GM12878 (cell line): ENCODE results near the gene MYL3. TPM values are rescaled to one million over a fixed set of nuclear protein-coding genes. Genes with fewer than 3 reads are reported as not detected.

ENCODE experiments used
- ATAC-seq: fragments of 200-7000 bp; cut with Tn5 transposase; 3 replicates; pipeline ENCODE4 v1.9.1; 2020; ENCODE audit warnings: mild to moderate bottlenecking, moderate library complexity
- BruUV-seq: library from RNA; stranded (reverse); fragments of 400-500 nt; replicated peaks from 2 replicates; lab custom pipeline; 2021; lab: Mats Ljungman, UMichigan
- CTCF ChIA-PET: fragments of 300-600 bp; sonication (Branson Sonifier 250); formaldehyde crosslinking; extraction: SDS; loops from one replicate; lab custom pipeline; 2021; ENCODE audit warnings: inconsistent platforms; lab: Yijun Ruan, JAX
- POLR2A ChIA-PET: fragments of 350-600 bp; formaldehyde crosslinking; extraction: SDS; loops from one replicate; lab custom pipeline; 2021; ENCODE audit warnings: inconsistent platforms; lab: Charles Lee
- RAD21 ChIA-PET: fragments of 300-600 bp; sonication (Branson Sonifier 250); formaldehyde crosslinking; loops from one replicate; lab custom pipeline; 2023; ENCODE audit warnings: antibody characterized with exemption; ENCODE audit not compliant: unreplicated experiment; lab: Charles Lee
- SMC1A ChIA-PET: fragments of 300-600 bp; sonication (Branson Sonifier 250); formaldehyde crosslinking; loops from one replicate; lab custom pipeline; 2023; ENCODE audit not compliant: unreplicated experiment, uncharacterized antibody; lab: Charles Lee
- DNase-seq: peaks from one replicate; pipeline ENCODE4 v3.0.0-alpha.2; 2011; ENCODE audit warnings: low read depth, low spot score
- FAIRE-seq: peaks from 3 replicates; lab custom pipeline; 2011; peaks lifted over from hg19 to GRCh38; lab: Jason Lieb, UNC
- H2AFZ ChIP-seq: 2 replicates; pipeline ENCODE4 v1.6.0; 2011; ENCODE audit warnings: low read depth, low read length, control low read depth; ENCODE audit not compliant: control insufficient read depth
- H3K27ac ChIP-seq: 2 replicates; pipeline ENCODE4 v1.5.1; 2011; ENCODE audit warnings: control low read depth; ENCODE audit not compliant: control insufficient read depth, insufficient read depth
- H3K27me3 ChIP-seq, 2 experiments: replicated peaks in 1 of 2; 2 replicates each; pipeline versions ENCODE4 v1.6.0 to v1.6.1; 2011; ENCODE audit warnings: low read length in 1 of 2; ENCODE audit not compliant: control insufficient read depth in 2 of 2, insufficient read depth in 2 of 2
- H3K36me3 ChIP-seq, 2 experiments: 2 replicates each; pipeline ENCODE4 v1.5.1; 2011; ENCODE audit warnings: low read length in 1 of 2; ENCODE audit not compliant: control insufficient read depth in 2 of 2, insufficient read depth in 2 of 2
- H3K4me1 ChIP-seq: 2 replicates; pipeline ENCODE4 v1.6.1; 2011; ENCODE audit warnings: mild to moderate bottlenecking, low read length, moderate library complexity, mixed read lengths; ENCODE audit not compliant: control insufficient read depth, insufficient read depth
- H3K4me2 ChIP-seq: 2 replicates; pipeline ENCODE4 v1.6.0; 2011; ENCODE audit warnings: control low read depth; ENCODE audit not compliant: control insufficient read depth, insufficient read depth
- H3K4me3 ChIP-seq: fragments of 200-600 bp; sonication (generic); 2 replicates; pipeline ENCODE4 v1.5.1; 2016
- H3K79me2 ChIP-seq: 2 replicates; pipeline ENCODE4 v1.6.0; 2011; ENCODE audit warnings: low read length; ENCODE audit not compliant: control insufficient read depth, insufficient read depth
- H3K9ac ChIP-seq: 2 replicates; pipeline ENCODE4 v1.8.0; 2011; ENCODE audit warnings: low read length, control low read depth, mixed read lengths; ENCODE audit not compliant: control insufficient read depth, insufficient read depth
- H3K9me3 ChIP-seq: replicated peaks from 3 replicates; pipeline ENCODE4 v1.5.1; 2011; ENCODE audit warnings: mild to moderate bottlenecking, low read length; ENCODE audit not compliant: control insufficient read depth, insufficient read depth
- H4K20me1 ChIP-seq: 2 replicates; pipeline ENCODE4 v1.6.0; 2011; ENCODE audit not compliant: control insufficient read depth, insufficient read depth
- ATF2 ChIP-seq: IDR thresholded peaks from 2 replicates; pipeline ENCODE4 v1.6.1; 2012; ENCODE audit warnings: low read length, inconsistent platforms
- CBX3 ChIP-seq: fragments of 200-600 bp; sonication (generic); IDR thresholded peaks from 2 replicates; pipeline ENCODE4 v1.6.1; 2016; ENCODE audit warnings: low read depth, borderline replicate concordance
- GATAD2B ChIP-seq: fragments of 450-650 bp; conservative IDR thresholded peaks from 2 replicates; pipeline ENCODE4 v1.6.1; 2017; ENCODE audit warnings: low read depth, mild to moderate bottlenecking, moderate library complexity
- MTA3 ChIP-seq: IDR thresholded peaks from 2 replicates; pipeline ENCODE4 v1.6.1; 2012; ENCODE audit warnings: low read length, inconsistent platforms, borderline replicate concordance
- POU2F2 ChIP-seq: IDR thresholded peaks from 3 replicates; pipeline ENCODE4 v1.6.1; 2011; ENCODE audit warnings: low read depth, mild to moderate bottlenecking, low read length, borderline replicate concordance
- RELA ChIP-seq: fragments of 450-650 bp; IDR thresholded peaks from 2 replicates; pipeline ENCODE4 v1.8.0; 2014; ENCODE audit warnings: borderline replicate concordance; ENCODE audit not compliant: partially characterized antibody
- RELB ChIP-seq: fragments of 450-650 bp; IDR thresholded peaks from 2 replicates; pipeline ENCODE4 v1.6.1; 2017; ENCODE audit warnings: low read depth, mild to moderate bottlenecking, moderate library complexity
- SPI1 ChIP-seq: IDR thresholded peaks from 2 replicates; pipeline ENCODE4 v1.6.1; 2011; ENCODE audit warnings: low read depth, mild to moderate bottlenecking, low read length, moderate library complexity, borderline replicate concordance; ENCODE audit not compliant: insufficient read depth
- SREBF1 ChIP-seq: IDR thresholded peaks from 2 replicates; pipeline ENCODE4 v1.6.1; 2012; ENCODE audit warnings: mild to moderate bottlenecking, low read length
- WGBS: methylation state at CpG from one replicate; pipeline ENCODE4 v1.1.6; 2016; ENCODE audit warnings: low lambda C conversion rate; ENCODE audit not compliant: insufficient replicate concordance, insufficient coverage; ENCODE audit errors: missing lambda C conversion rate; 5-methylcytosine and 5-hydroxymethylcytosine counted together
- in situ Hi-C: fragments of 300-500 bp; cut with MboI; formaldehyde crosslinking; loops from 9 replicates; pipeline ENCODE4 v1.14.3; 2018; ENCODE audit warnings: mixed read lengths
- intact Hi-C: fragments of 100-400 bp; cut with micrococcal nuclease; formaldehyde crosslinking; loops from one replicate; pipeline ENCODE4 v1.14.2; 2022; ENCODE audit not compliant: unreplicated experiment
- polyA plus RNA-seq, 11 experiments: library from polyadenylated mRNA; depleted of rRNA in 4 of 11; unstranded in 6 of 11; stranded (reverse) in 5 of 11; fragments of >200 nt; fragmentation: Nextera tagmentation in 4 of 11; fragmentation: Illumina TruSeq in 1 of 11; extraction: Ambion mirVana in 4 of 11; extraction: Trizol in 1 of 11; gene quantifications; 1 replicate in 1 of 11; 2 replicates in 10 of 11; pipeline versions ENCODE4 v1.2.1 to v1.2.3, GENCODE V29; 2011 to 2016; ENCODE audit warnings: inconsistent platforms in 2 of 11, missing spikeins in 2 of 11, low read depth in 1 of 11
- total RNA-seq, 4 experiments: library from RNA; depleted of rRNA in 3 of 4; stranded (reverse); fragments of >200 nt in 3 of 4; fragmentation: Illumina TruSeq in 1 of 4; extraction: Trizol in 1 of 4; gene quantifications; 2 replicates each; pipeline versions ENCODE4 v1.2.1 to v1.2.3, GENCODE V29; 2013 to 2021

Gene MYL3
- total and polyA plus RNA-seq, 10 of the 15 experiments (the other 5 are each of a cell fraction or from before 2014, with no cell fraction given), result 0.40 TPM; not detected in 9

DNA sequence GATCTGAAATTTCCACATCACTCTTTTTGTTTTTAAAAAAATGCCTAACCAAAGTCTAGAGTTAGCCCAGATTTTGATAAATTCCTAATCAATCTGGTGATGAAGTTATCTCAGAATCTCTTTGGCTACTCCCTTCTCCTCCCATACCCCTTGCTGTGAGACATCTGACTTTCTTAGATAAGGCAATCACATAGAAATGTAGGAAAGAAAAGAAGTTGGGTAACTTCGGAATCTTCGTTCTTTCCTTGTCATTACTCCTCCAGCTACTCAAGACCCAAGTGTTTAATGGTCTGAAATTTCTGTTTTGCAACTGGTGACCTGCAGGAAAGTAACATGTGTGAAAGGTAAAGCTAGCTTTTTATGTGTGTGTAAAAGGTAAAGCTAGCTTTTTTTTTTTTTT lies 37.8 kb downstream of the MYL3 start:
- CTCF ChIA-PET, result no interaction called here
- RAD21 ChIA-PET, result no interaction called here
- in situ Hi-C loops (no loop called here), intact Hi-C loops (no loop called here)
- no TSS peak for BruUV-seq
- TF ChIP-seq GATAD2B, result no peak
- Histone ChIP-seq H3K79me2 (no peaks in the 10 kb centered on the region), H3K9me3 (peaks cover 3% of the 10 kb centered on the region; the same call in 2 of the 3 replicates), H3K4me2 (no peak overlapping the region), H2AFZ (no peak overlapping the region), H3K27ac (no peak overlapping the region), H3K4me3 (no peak overlapping the region), H3K4me1 (peaks cover 13% of the 10 kb centered on the region), H3K9ac (no peak overlapping the region), H4K20me1 (no peaks in the 10 kb centered on the region), H3K27me3 (no peaks in the 10 kb centered on the region), H3K36me3 (no peaks in the 10 kb centered on the region)
- ATAC-seq (no peak), FAIRE-seq (no peak), DNase-seq (no peak)
- POLR2A ChIA-PET, result interaction anchor here (0.7 kb wide), 1 partner anchor 73 kb away, joined by 3 read pairs; no protein-coding TSS in a partner anchor
- WGBS, result 95% methylated on average over 2 of the region's 2 CpGs
- SMC1A ChIA-PET, result interaction anchor here (0.7 kb wide), 1 partner anchor 49 kb away, joined by 3 read pairs; no protein-coding TSS in a partner anchor

DNA sequence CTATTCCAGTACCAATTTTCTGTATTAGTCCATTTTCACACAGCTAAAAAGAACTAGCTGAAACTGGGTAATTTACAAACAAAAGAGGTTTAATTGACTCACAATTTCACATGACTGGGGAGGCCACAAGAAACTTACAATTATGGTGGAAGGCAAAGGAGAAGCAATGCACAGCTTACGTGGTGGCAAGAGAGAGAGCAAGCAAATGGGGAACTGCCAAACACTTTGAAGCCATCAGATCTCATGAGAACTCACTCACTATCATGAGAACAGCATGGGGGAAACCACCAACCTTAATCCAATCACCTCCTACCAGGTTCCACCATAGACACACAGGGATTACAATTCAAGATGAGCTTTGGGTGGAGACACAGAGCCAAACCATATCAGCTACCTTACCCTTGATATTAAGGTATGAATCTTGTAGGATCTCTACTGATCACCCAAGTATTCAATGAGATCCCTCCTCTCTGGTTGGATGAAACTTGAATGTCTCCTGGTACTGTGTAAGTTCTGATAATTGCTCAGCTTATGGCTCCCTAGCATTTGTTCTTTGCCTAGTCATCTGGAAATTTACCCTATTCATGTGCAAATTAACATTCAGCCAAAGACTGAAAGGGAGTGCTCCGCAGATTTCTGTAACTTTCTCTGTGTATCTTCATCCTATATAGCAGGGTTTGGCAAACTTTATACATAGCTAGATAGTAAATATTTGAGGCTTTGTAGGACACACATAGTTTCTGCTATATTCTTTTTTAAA lies 38.9 kb downstream of the MYL3 start:
- Histone ChIP-seq H3K4me2 (no peak overlapping the region), H3K4me1 (peaks cover 5% of the 10 kb centered on the region), H3K9ac (no peak overlapping the region), H3K9me3 (peaks cover 3% of the 10 kb centered on the region; the same call in 2 of the 3 replicates), H3K36me3 (no peaks in the 10 kb centered on the region), H2AFZ (no peak overlapping the region)
- FAIRE-seq (no peak), DNase-seq (no peak)
- intact Hi-C loops (no loop called here), in situ Hi-C loops (no loop called here)
- BruUV-seq, result no TSS peak
- CTCF ChIA-PET, result no interaction called here
- RAD21 ChIA-PET, result no interaction called here
- WGBS, result 46% methylated on average over 2 of the region's 2 CpGs
- SMC1A ChIA-PET, result no interaction called here
- POLR2A ChIA-PET, result interaction anchor here (0.9 kb wide), 1 partner anchor 22 kb away, joined by 3 read pairs; no protein-coding TSS in a partner anchor
- TF ChIP-seq POU2F2 (no peak), SREBF1 (no peak), RELA (no peak), CBX3 (no peak), ATF2 (no peak), RELB (no peak), SPI1 (peak; percentile 31; the same call in 1 of the 2 replicates), MTA3 (no peak)
- TF ChIP-seq, all 136 proteins: peak for 1
- no peak overlapping the region for H3K27ac ChIP-seq
- H3K27me3 ChIP-seq, result no peaks in the 10 kb centered on the region
- H4K20me1 ChIP-seq, result no peaks in the 10 kb centered on the region
- no peaks in the 10 kb centered on the region for H3K79me2 ChIP-seq
- H3K4me3 ChIP-seq, result no peak overlapping the region
- ATAC-seq, result no peak
